GM12878 (cell line): Measurements from ENCODE around the gene KLF11.

Source experiments
- ATF7 ChIP-seq: fragments of 450-650 bp; IDR thresholded peaks from 2 replicates; pipeline ENCODE4 v1.6.1; 2016; ENCODE audit warnings: low read depth, mild to moderate bottlenecking
- CTCF ChIP-seq, 3 experiments: IDR thresholded peaks in 2 of 3; conservative IDR thresholded peaks in 1 of 3; 2 replicates each; pipeline ENCODE4 v1.5.1; 2011; ENCODE audit warnings: low read depth in 3 of 3, low read length in 3 of 3, mild to moderate bottlenecking in 3 of 3, control low read depth in 2 of 3, moderate library complexity in 2 of 3, inconsistent platforms in 1 of 3, mixed read lengths in 1 of 3; ENCODE audit not compliant: control insufficient read depth in 2 of 3, insufficient read depth in 1 of 3; ENCODE audit errors: extremely low read depth in 1 of 3
- EGR1 ChIP-seq, 2 experiments: IDR thresholded peaks; 1 replicate in 1 of 2; 2 replicates in 1 of 2; pipeline ENCODE4 v1.6.1; 2011 to 2012; ENCODE audit warnings: low read depth in 2 of 2, low read length in 2 of 2, borderline replicate concordance in 1 of 2, mild to moderate bottlenecking in 1 of 2, moderate library complexity in 1 of 2

GRCh38 chr2:10039658-10040410, 3.5 kb upstream of the KLF11 start:
- TF ChIP-seq CTCF (IDR thresholded peaks at IDR 0.05 in 2 of 3, conservative IDR thresholded peaks at IDR 0.05 in 1 of 3; ENCODE audit: control insufficient read depth in 2 of 3, extremely low read depth in 1 of 3, insufficient read depth in 1 of 3, low read depth in 3 of 3, low read length in 3 of 3) (no peak), EGR1 (IDR thresholded peaks at IDR 0.05; ENCODE audit: borderline replicate concordance in 1 of 2, low read depth in 2 of 2, low read length in 2 of 2) (no peak), ATF7 (no peak)
